Activated naive CD8-positive, alpha-beta T cell treated with anti-CD3 and anti-CD28 coated beads, Interleukin-2, amount 10 ng/mL, durations not matched to agents 7 days and 5 days (primary cell): ENCODE results near the gene HOXC13. TPM values are rescaled to one million over a fixed set of nuclear protein-coding genes. Genes with fewer than 3 reads are reported as not detected.

Source experiments
- ATAC-seq: fragments of 150-1000 bp; cut with Tn5 transposase; one replicate; pipeline ENCODE4 v1.10.0; 2021; ENCODE audit warnings: low read depth, moderate library complexity
- POLR2A ChIA-PET: fragments of 350-600 bp; sonication (Branson Sonifier 250); formaldehyde crosslinking; loops from one replicate; lab custom pipeline; 2021; ENCODE audit warnings: antibody characterized with exemption; lab: Charles Lee
- DNase-seq: peaks from one replicate; pipeline ENCODE4 v3.0.0; 2021
- H3K27ac Mint-ChIP-seq: one replicate; pipeline ENCODE4 v1.8.0; 2022; ENCODE audit warnings: mild to moderate bottlenecking, mixed read lengths
- H3K27me3 Mint-ChIP-seq: one replicate; pipeline ENCODE4 v1.8.0; 2022; ENCODE audit warnings: mild to moderate bottlenecking, moderate library complexity, mixed read lengths
- H3K36me3 Mint-ChIP-seq: one replicate; pipeline ENCODE4 v1.8.0; 2021; ENCODE audit warnings: mild to moderate bottlenecking, mixed read lengths
- H3K4me1 Mint-ChIP-seq: one replicate; pipeline ENCODE4 v1.8.0; 2021; ENCODE audit warnings: mixed read lengths
- H3K4me3 Mint-ChIP-seq: one replicate; pipeline ENCODE4 v1.8.0; 2022; ENCODE audit warnings: mild to moderate bottlenecking, moderate library complexity, mixed read lengths
- H3K9me3 Mint-ChIP-seq: one replicate; pipeline ENCODE4 v1.8.0; 2021; ENCODE audit warnings: mixed read lengths
- total RNA-seq, 2 experiments: library from RNA; stranded (reverse); gene quantifications; one replicate each; pipeline ENCODE4 v1.2.3, GENCODE V29; 2021

Gene HOXC13
- total RNA-seq, 2 experiments from 2014 or later, result not detected

DNA sequence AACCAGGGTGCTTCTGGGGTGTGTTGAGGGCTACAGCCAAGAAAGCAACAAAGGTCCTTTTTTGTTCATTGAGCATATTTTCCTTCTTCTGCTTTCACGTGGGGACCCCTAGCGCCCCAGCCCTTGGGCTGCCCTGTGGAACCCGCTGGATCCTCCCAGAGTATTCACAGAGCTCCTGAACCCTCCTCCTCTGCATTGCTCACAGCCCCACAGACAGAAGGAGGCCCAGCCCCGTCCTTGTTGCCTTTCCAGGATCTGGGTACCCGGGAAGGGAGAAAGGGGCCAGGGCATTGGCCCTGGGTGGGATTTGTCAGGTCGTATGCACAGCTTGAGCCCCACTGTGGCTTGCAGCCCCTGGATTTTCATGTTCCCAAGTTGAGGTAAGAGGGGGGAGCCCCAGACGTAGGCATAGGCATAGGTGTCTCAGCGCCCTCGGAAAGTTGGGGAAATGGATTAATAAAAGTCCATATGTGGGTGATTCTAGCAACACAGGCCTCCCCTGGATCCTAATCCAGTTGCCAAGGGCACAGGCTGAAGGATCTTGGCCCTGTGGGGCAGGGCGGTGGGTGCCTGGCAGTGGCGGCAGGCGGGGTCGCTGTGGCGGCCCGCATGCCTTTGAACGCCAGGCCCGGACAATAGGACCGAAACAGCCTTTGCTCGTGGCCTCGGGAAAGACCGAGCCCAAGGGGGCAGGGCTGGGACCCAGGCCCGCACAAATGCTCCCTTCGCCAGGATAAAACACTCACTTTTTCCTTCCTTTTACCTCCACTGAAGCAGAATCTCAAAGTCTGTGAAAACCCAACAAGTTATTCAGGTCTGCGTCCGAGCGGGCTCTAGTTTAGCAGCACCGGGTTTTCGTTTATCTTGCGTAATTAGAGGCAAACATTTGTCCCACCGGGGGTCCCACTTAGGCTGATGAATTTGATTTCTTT, 43.3 kb downstream of the HOXC13 start:
- Mint-ChIP-seq H3K4me1 (peaks cover 20% of the 10 kb centered on the region), H3K27me3 (peaks cover 95% of the 10 kb centered on the region), H3K36me3 (no peaks in the 10 kb centered on the region), H3K9me3 (no peaks in the 10 kb centered on the region), H3K27ac (no peak overlapping the region), H3K4me3 (no peak overlapping the region)
- POLR2A ChIA-PET, result no interaction called here
- no peak for DNase-seq
- ATAC-seq, result no peak

DNA sequence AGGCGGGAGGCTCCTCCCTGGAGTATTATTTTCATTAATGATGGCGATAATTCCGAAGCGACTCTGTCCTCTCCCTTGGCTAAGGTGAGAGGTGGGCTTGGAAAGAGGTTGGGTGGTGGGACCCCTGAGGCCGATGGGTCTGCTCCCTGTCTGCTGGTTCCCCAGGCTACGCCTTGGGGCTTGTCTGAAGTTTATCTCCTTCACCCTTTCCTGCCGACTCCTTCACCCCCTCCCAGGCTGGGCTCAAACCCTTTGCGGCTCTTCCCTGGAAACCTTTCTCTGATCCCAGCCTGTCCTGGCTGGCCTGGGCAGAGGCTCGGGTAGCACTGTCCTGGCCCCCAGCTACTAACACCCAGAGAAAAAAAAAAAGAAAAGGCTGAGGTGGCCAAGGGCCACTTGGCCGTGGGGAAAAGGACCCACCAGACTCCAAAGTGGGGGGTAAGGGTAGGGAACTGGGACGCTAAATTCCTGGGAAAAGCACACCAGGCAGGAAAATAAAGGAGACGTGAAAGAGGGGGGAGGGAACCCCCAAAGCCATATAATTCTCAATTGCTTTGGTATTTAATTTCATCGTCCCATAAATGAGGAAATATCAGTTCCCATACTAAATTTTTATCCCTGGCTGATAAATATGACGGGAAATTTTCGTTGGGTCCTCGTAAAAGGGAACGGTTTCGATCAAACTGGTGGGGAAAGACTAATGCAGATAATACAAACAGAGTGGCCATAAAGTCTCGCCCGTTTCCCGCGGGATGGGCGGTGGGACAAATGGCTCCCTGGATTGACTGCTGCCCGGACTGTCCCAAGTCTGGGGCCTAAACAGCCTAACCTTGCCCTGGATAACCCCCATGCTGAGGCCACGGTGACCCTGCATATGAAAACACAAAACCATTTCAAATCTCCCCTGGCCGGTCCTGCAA, 44.3 kb downstream of the HOXC13 start:
- H3K4me1 Mint-ChIP-seq, result peaks cover 20% of the 10 kb centered on the region
- no peak overlapping the region for H3K4me3 Mint-ChIP-seq
- DNase-seq (no peak), ATAC-seq (no peak)
- no peak overlapping the region for H3K27ac Mint-ChIP-seq
- H3K27me3 Mint-ChIP-seq, result peaks cover 95% of the 10 kb centered on the region
- H3K36me3 Mint-ChIP-seq, result no peaks in the 10 kb centered on the region
- POLR2A ChIA-PET, result no interaction called here
- no peaks in the 10 kb centered on the region for H3K9me3 Mint-ChIP-seq

- no peaks in the 10 kb centered on the region for H3K36me3 Mint-ChIP-seq
- H3K9me3 Mint-ChIP-seq, result no peaks in the 10 kb centered on the region
- H3K27me3 Mint-ChIP-seq, result peaks cover 95% of the 10 kb centered on the region
- POLR2A ChIA-PET, result no interaction called here
- ATAC-seq (no peak), DNase-seq (no peak)
- no peak overlapping the region for H3K27ac Mint-ChIP-seq
- peaks cover 19% of the 10 kb centered on the region for H3K4me1 Mint-ChIP-seq
- H3K4me3 Mint-ChIP-seq, result no peak overlapping the region
Observed at GRCh38 chr12:53983568-53983949, 44.9 kb downstream of the HOXC13 start.

- H3K27me3 Mint-ChIP-seq, result peaks cover 95% of the 10 kb centered on the region
- H3K36me3 Mint-ChIP-seq, result no peaks in the 10 kb centered on the region
- no peak overlapping the region for H3K27ac Mint-ChIP-seq
- no peak for DNase-seq
- no peaks in the 10 kb centered on the region for H3K9me3 Mint-ChIP-seq
- POLR2A ChIA-PET, result no interaction called here
- ATAC-seq, result no peak
- H3K4me1 Mint-ChIP-seq, result peaks cover 22% of the 10 kb centered on the region
- H3K4me3 Mint-ChIP-seq, result no peak overlapping the region
Observed at GRCh38 chr12:53983950-53984572, 45.4 kb downstream of the HOXC13 start.

GRCh38 chr12:53984901-53985691, 46.5 kb downstream of the HOXC13 start, which contains the start of gene HOXC10:
HOXC10 (plus strand) TSS chr12:53985146; CDS start chr12:53985260, 114 bp downstream.
- Mint-ChIP-seq H3K27ac (peak within 1 kb of the TSS; percentile 72), H3K4me3 (peak within 1 kb of the TSS; percentile 73), H3K4me1 (peaks cover 27% of the 10 kb centered on the region), H3K27me3 (peaks cover 95% of the 10 kb centered on the region), H3K36me3 (no peaks in the 10 kb centered on the region), H3K9me3 (no peaks in the 10 kb centered on the region)
- ATAC-seq, result peak; percentile 48
- peak; percentile 80 for DNase-seq
- POLR2A ChIA-PET, result no interaction called here

DNA sequence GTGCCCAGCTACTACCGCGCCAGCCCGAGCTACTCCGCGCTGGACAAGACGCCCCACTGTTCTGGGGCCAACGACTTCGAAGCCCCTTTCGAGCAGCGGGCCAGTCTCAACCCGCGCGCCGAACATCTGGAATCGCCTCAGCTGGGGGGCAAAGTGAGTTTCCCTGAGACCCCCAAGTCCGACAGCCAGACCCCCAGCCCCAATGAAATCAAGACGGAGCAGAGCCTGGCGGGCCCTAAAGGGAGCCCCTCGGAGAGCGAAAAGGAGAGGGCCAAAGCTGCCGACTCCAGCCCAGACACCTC, 47.0 kb downstream of the HOXC13 start:
- Mint-ChIP-seq H3K4me1 (peaks cover 27% of the 10 kb centered on the region), H3K27ac (no peak overlapping the region), H3K36me3 (no peaks in the 10 kb centered on the region), H3K27me3 (peaks cover 95% of the 10 kb centered on the region), H3K9me3 (no peaks in the 10 kb centered on the region), H3K4me3 (peak overlapping the region; percentile 22)
- POLR2A ChIA-PET, result no interaction called here
- no peak for DNase-seq
- no peak for ATAC-seq

GRCh38 chr12:53985994-53986685, 47.5 kb downstream of the HOXC13 start:
- H3K4me1 Mint-ChIP-seq, result peaks cover 27% of the 10 kb centered on the region
- peaks cover 95% of the 10 kb centered on the region for H3K27me3 Mint-ChIP-seq
- no peak overlapping the region for H3K4me3 Mint-ChIP-seq
- no peaks in the 10 kb centered on the region for H3K36me3 Mint-ChIP-seq
- POLR2A ChIA-PET, result no interaction called here
- no peak overlapping the region for H3K27ac Mint-ChIP-seq
- DNase-seq (no peak), ATAC-seq (no peak)
- H3K9me3 Mint-ChIP-seq, result no peaks in the 10 kb centered on the region

- no peak overlapping the region for H3K27ac Mint-ChIP-seq
Observed at GRCh38 chr12:53986686-53987483, 48.3 kb downstream of the HOXC13 start.

DNA sequence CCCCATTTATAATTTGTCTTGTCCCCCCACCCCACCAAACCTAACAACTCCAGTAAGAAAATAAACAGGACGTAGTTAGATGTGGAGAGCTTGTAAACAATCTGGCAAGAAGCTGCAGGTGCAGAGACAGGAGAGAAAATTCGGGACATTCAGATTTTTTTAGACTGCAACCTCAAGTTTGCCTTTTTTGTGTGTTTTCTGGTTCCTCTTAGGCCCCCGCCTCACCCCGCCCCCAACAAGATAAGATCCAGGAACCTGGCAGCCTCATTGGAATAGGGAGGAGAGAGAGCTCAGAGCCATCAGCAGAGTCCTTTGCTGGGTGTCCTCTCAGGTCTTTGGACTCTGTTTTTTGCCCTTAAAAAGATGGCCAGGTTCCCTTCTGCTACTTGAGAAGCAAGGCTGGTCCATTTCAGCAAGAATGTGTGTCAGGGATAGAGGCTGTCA, 49.2 kb downstream of the HOXC13 start:
- H3K4me1 Mint-ChIP-seq, result peaks cover 27% of the 10 kb centered on the region

More at GRCh38 chr12:53986686-53987483, 48.3 kb downstream of the HOXC13 start:
- peaks cover 95% of the 10 kb centered on the region for H3K27me3 Mint-ChIP-seq
- ATAC-seq (no peak), DNase-seq (no peak)
- H3K9me3 Mint-ChIP-seq, result no peaks in the 10 kb centered on the region
- POLR2A ChIA-PET, result no interaction called here
- no peaks in the 10 kb centered on the region for H3K36me3 Mint-ChIP-seq
- peaks cover 27% of the 10 kb centered on the region for H3K4me1 Mint-ChIP-seq
- no peak overlapping the region for H3K4me3 Mint-ChIP-seq

DNA sequence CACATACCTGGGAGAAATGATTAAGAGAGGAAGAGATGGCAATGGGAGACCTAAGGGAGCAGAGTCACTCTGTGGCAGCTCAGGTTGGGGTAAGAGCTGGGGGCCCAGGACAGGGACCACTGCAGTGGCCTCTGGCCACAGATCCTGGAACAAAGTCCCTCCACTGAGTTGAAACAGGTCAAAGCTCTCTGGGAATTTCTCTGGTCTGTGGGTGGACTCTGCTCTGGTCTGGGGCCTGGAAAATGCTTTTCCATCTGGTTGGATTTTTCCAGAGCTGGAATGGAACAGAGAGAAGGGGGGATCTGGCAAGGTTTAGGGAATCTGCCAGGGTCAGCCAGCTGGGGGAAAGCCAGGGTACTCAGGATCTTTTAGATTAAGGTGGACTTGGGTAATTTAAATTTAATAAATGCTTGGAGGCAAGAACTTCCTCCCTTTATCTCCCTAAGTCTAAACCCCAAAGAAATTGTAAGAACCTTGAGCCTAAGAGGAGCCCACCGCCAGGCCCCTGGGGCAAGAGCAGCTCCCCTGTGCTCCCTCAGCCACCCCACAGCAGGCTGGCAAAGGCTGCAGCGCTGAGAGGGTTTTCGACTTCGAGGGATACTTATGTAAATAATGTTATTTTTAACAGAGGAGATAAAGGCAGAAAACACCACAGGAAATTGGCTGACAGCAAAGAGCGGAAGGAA, 50.1 kb downstream of the HOXC13 start:
- no peaks in the 10 kb centered on the region for H3K36me3 Mint-ChIP-seq
- peak overlapping the region; percentile 44 for H3K4me3 Mint-ChIP-seq
- POLR2A ChIA-PET, result no interaction called here
- H3K27ac Mint-ChIP-seq, result no peak overlapping the region
- DNase-seq, result no peak
- no peaks in the 10 kb centered on the region for H3K9me3 Mint-ChIP-seq
- H3K4me1 Mint-ChIP-seq, result peaks cover 24% of the 10 kb centered on the region
- ATAC-seq, result no peak
- H3K27me3 Mint-ChIP-seq, result peaks cover 95% of the 10 kb centered on the region

More for the DNA sequence above, 49.2 kb downstream of the HOXC13 start:
- no peak overlapping the region for H3K4me3 Mint-ChIP-seq
- POLR2A ChIA-PET, result interaction anchor here (0.7 kb wide), 1 partner anchor 202 kb away, joined by 3 read pairs; no protein-coding TSS in a partner anchor
- DNase-seq (no peak), ATAC-seq (no peak)
- peaks cover 95% of the 10 kb centered on the region for H3K27me3 Mint-ChIP-seq
- no peak overlapping the region for H3K27ac Mint-ChIP-seq
- no peaks in the 10 kb centered on the region for H3K36me3 Mint-ChIP-seq
- no peaks in the 10 kb centered on the region for H3K9me3 Mint-ChIP-seq
